Caco-2 (cell line): Measurements from ENCODE around the gene ACSM6. TPM values are rescaled to one million over a fixed set of nuclear protein-coding genes. Genes with fewer than 3 reads are reported as not detected.
A peak's percentile ranks its signal among the peaks of the same experiment; 100 is the strongest.
"Not testable (repeated sequence)": the region's sequence is repeated elsewhere in the genome, so short reads cannot be mapped to it uniquely, and the experiment has no call there.

Experiments
- BruUV-seq: library from RNA; stranded (reverse); fragments of 400-500 nt; replicated peaks from 2 replicates; lab custom pipeline; 2021; lab: Mats Ljungman, UMichigan
- CTCF ChIA-PET: fragments of 300-600 bp; sonication (Branson Sonifier 250); formaldehyde crosslinking; loops from one replicate; lab custom pipeline; 2022; ENCODE audit warnings: antibody characterized with exemption; lab: Charles Lee
- POLR2A ChIA-PET: fragments of 300-600 bp; sonication (Branson Sonifier 250); formaldehyde crosslinking; loops from one replicate; lab custom pipeline; 2022; ENCODE audit warnings: antibody characterized with exemption; lab: Charles Lee
- DNase-seq, 2 experiments: peaks; one replicate each; pipeline versions ENCODE4 v3.0.0 to v3.0.0-alpha.2; 2020 to 2022
- H3K27me3 ChIP-seq: replicated peaks from 2 replicates; pipeline ENCODE4 v1.6.0; 2011; ENCODE audit warnings: low read length; ENCODE audit not compliant: control insufficient read depth, insufficient read depth
- H3K36me3 ChIP-seq: 2 replicates; pipeline ENCODE4 v1.5.1; 2011; ENCODE audit warnings: low read length; ENCODE audit not compliant: control insufficient read depth, insufficient read depth
- H3K4me1 ChIP-seq: fragments of 250-450 bp; sonication (Bioruptor Pico); 2 replicates; pipeline ENCODE4 v1.5.1; 2020; ENCODE audit warnings: mild to moderate bottlenecking
- H3K4me3 ChIP-seq: 2 replicates; pipeline ENCODE4 v1.5.1; 2011; ENCODE audit warnings: low read depth, mild to moderate bottlenecking, control low read depth, low read length
- H3K9me3 ChIP-seq: fragments of 250-450 bp; sonication (Bioruptor Pico); 2 replicates; pipeline ENCODE4 v1.5.1; 2020; ENCODE audit warnings: mild to moderate bottlenecking, moderate library complexity
- H3K27ac Mint-ChIP-seq: one replicate; pipeline ENCODE4 v1.8.0; 2022; ENCODE audit warnings: mixed read lengths; ENCODE audit not compliant: unreplicated experiment
- H3K27me3 Mint-ChIP-seq: one replicate; pipeline ENCODE4 v1.8.0; 2022; ENCODE audit warnings: mixed read lengths; ENCODE audit not compliant: insufficient read depth, unreplicated experiment
- H3K36me3 Mint-ChIP-seq: one replicate; pipeline ENCODE4 v1.8.0; 2022; ENCODE audit warnings: mild to moderate bottlenecking, mixed read lengths; ENCODE audit not compliant: insufficient read depth, unreplicated experiment
- H3K4me1 Mint-ChIP-seq: one replicate; pipeline ENCODE4 v1.8.0; 2022; ENCODE audit warnings: low read depth, mixed read lengths; ENCODE audit not compliant: unreplicated experiment
- H3K4me3 Mint-ChIP-seq: one replicate; pipeline ENCODE4 v1.8.0; 2022; ENCODE audit warnings: mild to moderate bottlenecking, moderate library complexity, mixed read lengths; ENCODE audit not compliant: unreplicated experiment
- H3K9me3 Mint-ChIP-seq: one replicate; pipeline ENCODE4 v1.8.0; 2022; ENCODE audit warnings: mixed read lengths; ENCODE audit not compliant: unreplicated experiment
- intact Hi-C: fragments of 100-400 bp; cut with micrococcal nuclease; formaldehyde crosslinking; loops from one replicate; pipeline ENCODE4 v1.10.0; 2022; ENCODE audit not compliant: unreplicated experiment
- total RNA-seq: library from RNA; stranded (reverse); gene quantifications from 2 replicates; pipeline ENCODE4 v1.2.3, GENCODE V29; 2022
- TF ChIP-seq, protein P1 (sequence below), 2 experiments: fragments of 200-600 bp in 1 of 2; IDR thresholded peaks; 1 replicate in 1 of 2; 2 replicates in 1 of 2; pipeline versions ENCODE4 v1.5.1 to v1.8.0; 2011 to 2022; ENCODE audit warnings: antibody characterized with exemption in 1 of 2, control low read depth in 1 of 2, inconsistent platforms in 1 of 2, low read depth in 1 of 2, low read length in 1 of 2, mild to moderate bottlenecking in 1 of 2, moderate library complexity in 1 of 2; ENCODE audit not compliant: insufficient read depth in 1 of 2, severe bottlenecking in 1 of 2, unreplicated experiment in 1 of 2

Gene ACSM6
- total RNA-seq, 1 experiment from 2014 or later: not detected

DNA sequence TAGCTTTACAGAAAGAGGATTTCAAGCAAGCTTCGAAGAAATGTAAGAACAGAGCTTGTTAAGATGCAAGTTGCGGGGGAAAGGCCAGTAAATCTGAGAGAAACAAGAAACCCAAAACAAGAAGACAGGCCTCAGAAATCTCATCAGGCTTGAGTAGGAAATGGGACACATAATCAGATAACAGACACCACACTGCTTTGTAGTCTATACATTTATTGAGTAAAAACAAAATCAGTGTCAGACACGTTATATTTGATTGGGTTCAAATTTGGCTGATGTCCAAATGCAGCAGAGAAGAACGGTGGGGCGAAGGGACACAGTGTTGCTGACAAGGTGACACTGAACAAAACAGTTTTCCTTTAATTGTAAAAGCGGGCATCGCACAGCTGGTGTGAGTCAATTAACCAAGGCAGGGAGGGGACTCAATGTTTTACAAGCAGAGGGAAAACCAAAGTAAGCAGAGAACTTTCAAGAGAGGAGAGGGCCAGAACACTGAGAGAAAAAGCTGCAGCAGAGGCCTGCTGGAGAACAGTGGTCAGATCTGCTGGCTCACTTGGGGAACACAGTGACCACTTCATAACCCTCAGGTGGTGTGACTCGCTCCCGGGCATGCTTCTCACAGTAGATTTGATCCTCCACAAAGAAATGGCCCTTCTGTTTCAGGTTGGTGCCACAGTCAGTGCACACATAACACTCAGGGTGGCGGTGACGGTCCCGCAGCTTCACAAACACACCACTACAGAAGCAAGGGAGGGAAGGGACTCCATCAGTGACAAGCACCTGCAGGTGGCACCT is 43.5 kb downstream of the ACSM6 start:
- Histone ChIP-seq H3K4me1 (no peaks in the 10 kb centered on the region), H3K36me3 (peaks cover 13% of the 10 kb centered on the region), H3K27me3 (no peaks in the 10 kb centered on the region), H3K9me3 (no peaks in the 10 kb centered on the region), H3K4me3 (no peak overlapping the region)
- TF ChIP-seq, protein P1, sequence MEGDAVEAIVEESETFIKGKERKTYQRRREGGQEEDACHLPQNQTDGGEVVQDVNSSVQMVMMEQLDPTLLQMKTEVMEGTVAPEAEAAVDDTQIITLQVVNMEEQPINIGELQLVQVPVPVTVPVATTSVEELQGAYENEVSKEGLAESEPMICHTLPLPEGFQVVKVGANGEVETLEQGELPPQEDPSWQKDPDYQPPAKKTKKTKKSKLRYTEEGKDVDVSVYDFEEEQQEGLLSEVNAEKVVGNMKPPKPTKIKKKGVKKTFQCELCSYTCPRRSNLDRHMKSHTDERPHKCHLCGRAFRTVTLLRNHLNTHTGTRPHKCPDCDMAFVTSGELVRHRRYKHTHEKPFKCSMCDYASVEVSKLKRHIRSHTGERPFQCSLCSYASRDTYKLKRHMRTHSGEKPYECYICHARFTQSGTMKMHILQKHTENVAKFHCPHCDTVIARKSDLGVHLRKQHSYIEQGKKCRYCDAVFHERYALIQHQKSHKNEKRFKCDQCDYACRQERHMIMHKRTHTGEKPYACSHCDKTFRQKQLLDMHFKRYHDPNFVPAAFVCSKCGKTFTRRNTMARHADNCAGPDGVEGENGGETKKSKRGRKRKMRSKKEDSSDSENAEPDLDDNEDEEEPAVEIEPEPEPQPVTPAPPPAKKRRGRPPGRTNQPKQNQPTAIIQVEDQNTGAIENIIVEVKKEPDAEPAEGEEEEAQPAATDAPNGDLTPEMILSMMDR (IDR thresholded peaks at IDR 0.05; ENCODE audit: insufficient read depth in 1 of 2, low read depth in 1 of 2, low read length in 1 of 2, severe bottlenecking in 1 of 2, unreplicated experiment in 1 of 2): no peak
- DNase-seq: no peak
- no peaks in the 10 kb centered on the region for H3K4me1 Mint-ChIP-seq
- H3K27me3 Mint-ChIP-seq: no peaks in the 10 kb centered on the region
- intact Hi-C loops: no loop called here
- ChIA-PET CTCF (no interaction called here), POLR2A (no interaction called here)
- peaks cover 100% of the 10 kb centered on the region for H3K36me3 Mint-ChIP-seq
- H3K4me3 Mint-ChIP-seq: no peak overlapping the region
- H3K9me3 Mint-ChIP-seq: no peaks in the 10 kb centered on the region
- H3K27ac Mint-ChIP-seq: peak overlapping the region; percentile 57
- TSS peak; percentile 99 for BruUV-seq

DNA sequence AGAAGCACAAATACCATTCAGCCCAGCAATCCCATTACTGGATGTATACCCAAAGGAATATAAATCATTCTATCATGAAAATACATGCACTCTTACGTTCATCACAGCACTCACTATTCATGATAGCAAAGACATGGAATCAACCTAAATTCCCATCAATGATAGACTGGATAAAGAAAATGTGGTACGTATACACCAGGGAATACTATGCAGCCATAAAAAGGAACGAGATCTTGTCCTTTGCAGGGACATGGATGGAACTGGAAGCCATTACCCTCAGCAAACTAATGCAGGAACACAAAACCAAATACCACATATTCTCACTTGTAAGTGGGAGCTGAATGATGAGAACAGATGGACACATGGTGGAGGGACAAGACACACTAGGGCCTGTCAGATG is 46.1 kb downstream of the ACSM6 start:
- BruUV-seq, DNase-seq, CTCF ChIA-PET: not testable (repeated sequence)

DNA sequence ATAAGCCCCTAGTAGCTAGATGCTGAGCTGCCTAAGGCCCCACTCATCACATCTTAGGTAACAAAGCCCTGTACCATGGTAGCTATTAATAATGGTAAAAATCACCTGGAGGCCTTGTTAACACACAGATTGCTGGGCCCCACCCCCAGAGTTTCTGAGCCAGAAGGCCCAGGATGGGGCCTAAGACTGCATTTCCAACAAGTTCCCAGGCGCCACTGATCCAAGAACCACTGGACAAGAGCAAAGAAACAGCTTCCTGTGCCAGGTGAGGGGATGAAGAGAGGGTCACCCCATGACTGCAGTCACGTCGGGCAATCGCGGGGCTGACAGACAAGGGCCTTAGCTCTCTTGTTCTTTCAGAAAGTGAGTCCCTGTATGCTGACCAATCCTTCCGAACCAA is 46.8 kb downstream of the ACSM6 start:
- H3K36me3 Mint-ChIP-seq: peaks cover 100% of the 10 kb centered on the region
- no TSS peak for BruUV-seq
- H3K27me3 Mint-ChIP-seq: no peaks in the 10 kb centered on the region
- no peak overlapping the region for H3K4me3 ChIP-seq
- H3K27me3 ChIP-seq: no peaks in the 10 kb centered on the region
- H3K9me3 ChIP-seq: no peaks in the 10 kb centered on the region
- no peak overlapping the region for H3K4me3 Mint-ChIP-seq
- CTCF ChIA-PET: no interaction called here
- no peak for DNase-seq
- no peaks in the 10 kb centered on the region for H3K9me3 Mint-ChIP-seq
- peaks cover 14% of the 10 kb centered on the region for H3K36me3 ChIP-seq
- H3K27ac Mint-ChIP-seq: no peak overlapping the region
- H3K4me1 Mint-ChIP-seq: no peaks in the 10 kb centered on the region
- no peaks in the 10 kb centered on the region; the same call in 1 of the 2 replicates for H3K4me1 ChIP-seq
- TF ChIP-seq, protein P1 (IDR thresholded peaks at IDR 0.05; ENCODE audit: insufficient read depth in 1 of 2, low read depth in 1 of 2, low read length in 1 of 2, severe bottlenecking in 1 of 2, unreplicated experiment in 1 of 2): no peak
- POLR2A ChIA-PET: no interaction called here
- intact Hi-C loops: loop anchor here (5.0 kb wide), 1 partner anchor 279 kb away; no protein-coding TSS in a partner anchor

More for the DNA sequence above, 46.1 kb downstream of the ACSM6 start:
- H3K27me3 Mint-ChIP-seq, H3K4me1 ChIP-seq, H3K9me3 ChIP-seq, POLR2A ChIA-PET, H3K9me3 Mint-ChIP-seq, H3K4me3 ChIP-seq, H3K4me1 Mint-ChIP-seq, H3K27ac Mint-ChIP-seq, H3K27me3 ChIP-seq, H3K4me3 Mint-ChIP-seq: not testable (repeated sequence)
- peaks cover 10% of the 10 kb centered on the region for H3K36me3 ChIP-seq
- intact Hi-C loops: loop anchor here (5.0 kb wide), 1 partner anchor 278 kb away; no protein-coding TSS in a partner anchor
- H3K36me3 Mint-ChIP-seq: peaks cover 100% of the 10 kb centered on the region
